Inferior parietal cortex (tissue), 1 donor: ENCODE measurements around the gene C1GALT1C1L.
A peak's percentile ranks its signal among the peaks of the same experiment; 100 is the strongest.
"Not testable (repeated sequence)": the region's sequence is repeated elsewhere in the genome, so short reads cannot be mapped to it uniquely, and the experiment has no call there.

ENCODE experiments used
- DNase-seq: peaks from one replicate; pipeline ENCODE4 v3.0.0-alpha.2; 2016; ENCODE audit errors: extremely low spot score

C1GALT1C1L gene

DNA sequence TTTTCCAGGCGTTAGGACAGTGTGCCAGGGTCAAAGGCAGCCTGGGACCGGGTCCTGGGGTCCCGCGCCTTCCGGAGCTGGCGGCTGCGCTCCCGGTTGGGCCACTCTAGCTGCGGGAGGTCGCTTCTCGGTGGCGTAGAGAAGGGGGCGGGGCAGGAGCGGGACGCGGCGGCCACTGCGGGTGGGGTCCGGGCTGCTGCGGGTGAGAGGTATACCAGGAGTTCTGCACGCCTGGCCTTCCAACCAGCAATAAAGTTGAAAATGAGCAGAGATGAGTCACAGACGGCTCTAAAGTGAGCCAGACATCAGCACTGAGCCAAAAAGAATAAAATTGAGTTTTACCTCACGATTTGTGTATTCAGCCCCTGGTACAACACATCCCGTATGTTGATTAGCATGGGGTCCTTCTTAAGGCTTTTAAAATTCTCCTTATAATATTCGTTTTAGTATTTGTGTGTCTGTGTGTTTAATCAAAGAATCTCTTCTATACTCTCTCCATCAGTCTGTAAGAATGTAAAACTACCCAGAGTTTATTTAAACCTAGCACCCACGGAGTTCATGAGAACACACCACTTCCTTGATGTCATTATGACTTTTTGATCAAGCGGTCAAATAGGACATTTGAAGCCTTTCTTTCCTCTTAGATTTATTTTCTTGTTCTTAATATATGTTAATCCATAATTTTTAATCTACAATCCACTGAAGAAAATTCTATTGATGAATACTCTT is at the start of gene C1GALT1C1L:
Gene C1GALT1C1L (minus strand): TSS at position 108 of the 729 bp plus-strand sequence. CDS start 107 bp downstream, at position 1.
- peak; percentile 5 for DNase-seq

DNA sequence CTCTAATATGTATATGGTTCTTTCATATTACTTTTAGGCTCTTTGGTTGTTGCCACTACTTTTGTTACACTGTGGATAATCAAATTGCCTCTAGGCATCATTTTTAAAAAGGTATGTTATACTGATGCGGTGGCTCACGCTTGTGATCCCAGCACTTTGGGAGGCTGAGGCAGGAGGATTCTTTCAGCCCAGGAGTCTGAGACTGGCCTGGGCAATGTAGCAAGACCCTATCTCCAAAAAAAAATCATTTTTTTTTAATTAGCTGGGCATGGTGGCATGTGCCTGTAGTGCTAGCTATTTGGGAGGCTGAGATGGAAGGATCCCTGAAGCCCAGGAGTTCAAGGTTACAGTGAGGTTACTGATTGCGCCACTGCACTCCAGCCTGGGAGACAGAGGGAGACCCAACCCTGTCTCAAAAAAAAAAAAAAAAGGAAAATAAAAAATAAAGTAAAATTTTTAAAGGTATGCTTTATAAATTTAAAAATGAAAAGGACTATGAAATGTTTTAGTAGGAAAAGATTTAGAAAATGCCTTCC is 49.5 kb upstream of the C1GALT1C1L start:
- DNase-seq: no peak

DNA sequence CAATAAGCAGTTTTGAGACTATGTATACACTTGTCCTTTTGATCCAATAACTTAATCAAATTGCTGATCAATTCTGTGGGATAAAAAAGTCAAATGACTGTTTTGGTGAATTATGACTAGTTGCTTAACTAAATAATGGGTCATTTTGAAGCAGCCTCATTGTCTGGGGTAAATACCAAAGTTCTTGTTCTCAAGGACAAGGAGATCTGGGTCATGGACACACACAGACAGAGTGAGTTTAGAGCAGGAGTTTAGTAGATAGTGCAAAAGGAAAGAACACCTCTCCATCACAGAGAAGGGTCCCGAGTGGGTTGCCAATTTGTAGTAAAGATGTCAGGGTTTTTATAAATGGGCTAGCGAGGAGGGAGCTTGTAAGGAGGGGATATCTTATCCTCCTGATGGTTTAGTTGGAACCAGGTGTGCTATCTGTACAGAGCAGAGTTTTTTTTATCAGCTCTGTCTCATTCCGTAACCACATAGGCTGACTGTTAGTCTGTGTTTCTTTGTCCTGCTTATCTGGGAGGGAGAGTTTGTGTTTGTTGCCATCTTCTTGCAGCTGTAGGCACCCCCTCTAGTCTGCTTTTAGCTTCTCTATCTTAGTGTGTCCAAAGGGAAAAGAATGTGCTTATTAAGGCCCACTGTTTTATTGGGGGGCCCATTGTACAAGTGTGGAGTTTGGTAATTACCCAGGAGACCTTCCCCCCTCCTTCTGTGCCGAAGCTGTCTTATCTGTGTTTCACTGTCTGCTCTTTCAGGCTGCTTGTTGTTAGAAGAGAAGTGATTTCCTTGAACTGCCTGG is 48.7 kb upstream of the C1GALT1C1L start:
- no peak for DNase-seq

DNA sequence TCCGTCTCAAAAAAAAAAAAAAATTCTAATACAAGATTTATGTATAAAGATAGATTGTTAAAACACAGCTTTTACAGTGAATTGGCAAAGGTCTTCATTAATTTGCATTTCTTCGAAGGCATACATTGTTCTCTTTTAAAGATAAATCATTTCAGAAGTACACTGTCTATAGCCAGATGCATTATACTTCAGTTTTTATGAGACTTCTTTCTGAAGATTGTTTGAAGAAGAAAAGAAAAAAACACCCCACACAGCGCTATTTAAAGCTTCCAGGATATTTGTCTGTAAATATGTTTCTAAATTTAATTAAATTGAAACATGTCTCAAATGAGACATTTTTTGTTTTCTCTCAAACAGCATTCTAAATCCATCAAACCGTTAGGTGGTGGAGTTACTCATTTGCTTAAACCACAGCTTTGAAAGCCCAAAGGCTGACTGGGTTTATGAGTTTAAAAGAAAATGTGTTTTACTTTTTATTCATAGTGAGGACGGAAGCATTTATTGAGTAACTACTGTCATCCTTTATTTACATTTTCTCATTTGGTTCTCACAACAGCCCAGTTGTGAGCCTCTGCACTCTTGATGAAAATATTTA is 42.4 kb upstream of the C1GALT1C1L start:
- DNase-seq: no peak

DNA sequence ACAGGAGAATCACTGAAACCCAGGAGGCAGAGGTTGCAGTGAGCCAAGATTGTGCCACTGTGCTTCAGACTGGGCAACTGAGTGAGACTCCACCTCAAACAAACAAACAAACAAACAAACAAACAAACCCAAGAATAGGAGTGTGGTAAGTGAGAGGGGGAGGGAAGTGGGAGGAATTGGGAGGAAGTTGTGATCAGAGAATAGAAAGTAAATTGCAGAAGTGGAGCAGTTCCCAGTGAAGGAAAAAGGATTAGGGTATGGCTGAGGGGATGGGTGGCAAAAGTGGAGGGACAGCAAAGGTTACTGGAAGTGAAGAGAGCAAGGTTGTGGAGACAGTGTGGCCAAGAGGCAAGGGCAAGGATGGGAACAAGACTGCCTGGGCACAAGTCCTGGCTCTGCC is 41.1 kb upstream of the C1GALT1C1L start:
- DNase-seq: no peak

DNA sequence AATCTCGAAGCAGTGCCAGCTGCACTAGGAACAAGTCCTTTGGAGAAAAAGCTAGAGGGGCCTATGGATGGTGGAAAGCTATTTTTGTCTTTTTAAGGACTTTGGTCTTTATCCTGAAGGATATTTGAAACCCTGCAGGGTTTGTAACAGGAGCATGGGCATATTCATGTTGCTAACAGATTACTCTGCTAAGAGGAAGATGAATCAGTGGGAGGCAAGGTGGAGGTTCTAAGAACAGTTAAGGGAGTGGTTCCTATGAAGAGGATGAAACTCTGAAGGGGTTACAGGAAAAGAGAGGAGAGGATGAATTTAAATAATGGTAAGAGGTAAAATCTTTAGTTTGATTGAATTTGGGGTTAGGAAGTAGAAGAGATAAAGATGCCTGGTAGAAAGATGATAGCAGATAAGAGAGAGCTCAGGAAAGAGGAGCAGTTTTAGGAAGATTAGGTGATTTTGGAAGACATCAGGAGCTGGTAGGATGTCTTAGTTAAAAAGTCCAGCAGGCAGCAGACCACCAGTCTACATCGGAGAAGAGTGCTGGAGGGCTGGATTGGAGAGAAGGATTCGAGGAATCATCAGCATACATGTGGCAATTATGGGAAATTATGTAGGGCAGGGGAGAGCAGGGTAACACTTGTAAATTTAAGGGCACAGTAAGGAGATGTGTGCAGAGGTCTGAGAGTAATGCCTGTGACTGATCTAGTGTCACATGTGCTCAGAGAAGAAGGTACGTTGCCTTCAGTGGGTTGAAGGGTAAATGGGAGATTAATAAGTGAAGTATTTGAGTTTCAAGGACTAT is 39.3 kb upstream of the C1GALT1C1L start:
- DNase-seq: no peak

DNA sequence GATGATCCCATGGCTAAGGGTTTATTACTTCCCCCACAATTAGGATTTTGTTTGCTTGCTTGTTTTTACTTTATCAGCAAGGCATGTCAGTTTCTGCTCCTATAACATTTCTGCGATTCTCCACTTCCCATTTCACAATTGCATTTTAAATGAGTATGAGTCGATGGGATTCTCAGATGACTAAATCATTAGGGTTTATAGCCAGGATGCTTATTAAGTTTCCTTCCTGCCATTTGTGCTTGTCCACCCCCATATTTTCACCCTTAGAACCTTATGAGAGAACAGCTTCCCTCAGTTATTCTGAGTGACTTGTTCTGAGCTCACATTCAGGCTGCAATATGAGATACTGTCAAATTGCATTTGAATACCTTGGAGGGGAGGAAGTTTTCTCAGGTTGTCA is 37.9 kb upstream of the C1GALT1C1L start:
- DNase-seq: no peak

DNA sequence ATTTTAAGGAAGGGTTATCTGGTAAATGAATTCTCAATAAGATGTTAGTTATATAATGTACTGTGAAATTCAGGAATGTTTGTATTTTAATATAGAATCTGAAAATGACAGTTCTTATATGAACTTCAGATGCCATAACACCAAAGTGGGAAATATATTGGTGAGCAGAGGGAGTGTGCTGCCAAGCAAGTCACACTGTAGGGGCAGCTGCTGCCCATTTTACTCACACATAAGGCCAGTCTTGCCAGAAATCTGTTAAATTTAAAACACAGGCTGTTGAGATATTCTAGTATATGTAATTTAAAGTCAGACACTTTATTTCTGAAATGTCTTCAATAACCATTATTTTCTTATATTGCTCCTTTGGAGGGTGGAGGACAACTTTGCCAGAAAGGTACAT is 34.6 kb upstream of the C1GALT1C1L start:
- DNase-seq: no peak

DNA sequence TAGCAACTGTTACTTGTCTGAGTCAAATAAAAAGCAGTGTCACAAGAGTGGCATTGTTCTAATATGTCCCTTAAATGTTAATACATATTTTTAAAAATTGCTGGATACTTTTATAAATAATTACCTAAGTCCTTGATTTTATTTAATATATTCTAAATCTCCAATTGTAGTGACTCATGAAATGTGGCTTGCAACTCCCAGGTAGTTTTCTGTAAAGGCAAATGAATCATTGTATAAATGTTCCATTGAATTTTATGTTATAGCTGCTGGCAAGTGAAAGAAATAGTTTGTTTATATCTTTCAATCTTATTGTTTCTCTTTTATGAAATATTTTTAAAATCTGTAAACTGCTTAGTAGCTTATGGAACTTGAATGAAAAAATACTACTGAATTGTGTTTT is 32.7 kb upstream of the C1GALT1C1L start:
- no peak for DNase-seq

DNA sequence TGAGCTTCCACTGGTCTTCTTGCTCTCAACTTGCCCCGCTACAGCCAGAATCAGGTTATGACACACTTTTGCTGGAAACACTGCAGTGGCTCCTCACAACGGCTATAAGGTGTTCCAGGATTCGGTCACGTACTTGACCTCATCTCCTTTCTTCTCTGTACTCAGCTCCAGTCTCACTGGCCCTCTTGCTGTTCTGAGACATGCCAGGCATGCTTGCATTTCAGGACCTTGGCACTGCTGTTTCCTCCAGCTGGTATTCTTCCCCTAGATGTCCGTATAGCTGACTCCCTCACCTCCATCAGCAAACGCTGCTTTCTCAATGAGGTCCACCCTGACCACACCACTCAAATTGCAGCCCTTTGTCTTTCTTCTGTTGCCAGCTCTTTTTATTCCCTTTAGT is 31.9 kb upstream of the C1GALT1C1L start:
- no peak for DNase-seq

DNA sequence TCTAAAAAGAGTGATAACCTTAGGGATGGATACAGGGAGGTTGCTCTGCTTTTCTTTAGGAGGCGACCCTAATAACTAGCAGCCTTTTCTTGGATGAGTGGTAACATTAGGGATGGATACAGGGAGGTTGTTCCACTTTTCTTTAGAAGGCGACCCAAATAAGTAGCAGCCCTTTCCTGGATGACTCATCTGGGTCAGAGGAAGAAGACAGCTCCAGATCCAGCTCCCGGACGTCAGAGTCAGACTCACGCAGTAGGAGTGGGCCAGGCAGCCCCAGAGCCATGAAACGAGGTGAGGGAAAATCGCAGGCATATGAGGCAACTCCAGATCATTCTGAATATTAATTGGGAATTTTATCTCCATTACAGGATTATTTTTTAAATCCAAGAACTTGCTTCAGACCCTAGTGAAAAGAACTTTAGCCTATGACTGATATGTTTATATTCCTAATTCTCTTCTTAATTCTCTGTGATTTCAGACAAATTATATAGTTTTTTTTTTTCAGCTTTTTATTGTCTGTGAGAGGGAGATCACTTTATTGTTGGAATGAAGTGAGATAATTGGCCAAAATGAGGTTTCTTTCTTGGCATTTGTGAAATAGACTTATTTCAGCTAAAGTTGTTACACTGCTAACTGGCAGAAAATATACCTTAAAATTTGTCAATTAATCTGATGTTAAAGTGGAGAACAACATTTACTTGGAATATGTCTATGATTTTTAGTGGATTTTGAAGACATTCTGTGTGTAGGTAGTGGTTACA is 31.2 kb upstream of the C1GALT1C1L start:
- peak; percentile 29 for DNase-seq

DNA sequence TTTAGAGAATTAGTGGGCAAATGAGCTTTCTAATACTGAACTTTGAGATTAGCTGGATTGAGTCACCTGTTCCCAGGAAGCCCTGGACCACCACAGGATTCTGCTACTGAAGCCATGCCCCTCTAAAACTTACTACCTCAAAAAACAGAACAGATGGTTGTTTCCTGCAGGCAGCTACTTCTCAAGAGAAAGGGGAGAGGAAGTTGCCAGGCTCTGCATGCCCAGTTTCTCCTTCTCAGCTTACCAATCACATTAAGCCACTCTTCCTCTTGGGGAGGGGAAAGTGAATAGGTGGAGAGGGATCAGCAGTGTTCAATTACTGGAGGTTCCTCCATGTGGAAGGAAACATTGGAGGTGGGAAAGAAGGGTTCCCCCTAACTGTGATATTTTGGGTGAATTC is 24.9 kb upstream of the C1GALT1C1L start:
- DNase-seq: no peak

DNA sequence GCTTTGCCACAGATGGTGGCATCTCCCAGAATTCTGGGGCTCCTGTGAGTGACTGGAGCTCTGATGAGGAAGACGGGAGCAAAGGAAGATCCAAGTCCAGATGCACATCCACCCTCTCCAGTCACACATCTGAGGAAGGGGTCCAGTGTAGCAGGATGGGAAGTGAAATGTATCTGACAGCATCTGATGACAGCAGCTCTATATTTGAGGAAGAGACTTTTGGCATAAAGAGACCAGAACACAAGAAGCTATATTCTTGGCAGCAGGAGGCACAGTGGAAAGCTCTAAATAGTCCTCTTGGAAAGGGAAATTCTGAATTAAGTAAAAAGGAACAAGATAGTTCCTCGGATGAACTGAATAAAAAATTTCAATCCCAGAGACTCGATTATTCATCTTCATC is 23.5 kb upstream of the C1GALT1C1L start:
- DNase-seq: peak; percentile 44

DNA sequence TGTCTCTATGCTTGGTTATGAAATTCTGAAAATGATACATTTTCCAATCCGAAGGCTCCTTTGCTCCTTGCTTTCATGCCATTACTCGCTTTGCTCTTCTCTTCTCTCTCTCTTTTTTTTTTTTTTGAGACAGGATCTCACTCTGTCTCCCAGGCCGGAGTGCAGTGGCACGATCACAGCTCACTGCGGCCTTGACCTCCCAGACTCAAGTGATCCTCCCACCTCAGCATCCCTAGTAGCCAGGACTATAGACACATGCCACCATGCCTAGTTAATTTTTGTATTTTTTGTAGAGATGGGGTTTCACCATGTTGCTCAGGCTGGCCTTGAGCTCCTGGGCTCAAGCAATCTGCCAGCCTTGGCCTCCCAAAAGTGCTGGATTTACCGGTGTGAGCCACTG is 21.9 kb upstream of the C1GALT1C1L start:
- DNase-seq: not testable (repeated sequence)

DNA sequence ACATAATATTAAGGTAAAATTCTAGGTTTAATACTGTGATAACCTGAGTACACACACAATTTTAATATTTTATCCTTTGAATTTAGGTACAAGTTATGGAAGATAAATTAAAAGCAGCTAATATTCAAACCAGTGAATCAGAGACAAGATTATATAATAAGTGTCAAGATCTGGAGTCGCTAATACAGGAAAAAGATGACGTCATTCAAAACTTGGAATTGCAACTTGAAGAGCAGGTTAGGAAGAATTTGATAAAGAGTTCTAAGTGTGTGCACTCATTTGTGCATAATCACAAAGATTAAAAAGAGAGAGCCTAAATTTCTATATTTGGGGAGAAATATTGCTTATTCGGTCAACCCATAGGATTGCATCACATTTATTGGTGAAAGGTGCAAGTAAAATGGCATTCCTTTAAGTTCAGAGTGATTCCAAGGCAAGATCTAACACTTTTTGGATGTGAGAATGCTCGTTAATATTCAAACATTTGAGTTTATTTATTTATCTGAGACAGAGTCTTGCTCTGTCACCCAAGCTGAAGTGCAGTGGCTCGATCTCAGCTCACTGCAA is 16.3 kb upstream of the C1GALT1C1L start:
- DNase-seq: no peak

DNA sequence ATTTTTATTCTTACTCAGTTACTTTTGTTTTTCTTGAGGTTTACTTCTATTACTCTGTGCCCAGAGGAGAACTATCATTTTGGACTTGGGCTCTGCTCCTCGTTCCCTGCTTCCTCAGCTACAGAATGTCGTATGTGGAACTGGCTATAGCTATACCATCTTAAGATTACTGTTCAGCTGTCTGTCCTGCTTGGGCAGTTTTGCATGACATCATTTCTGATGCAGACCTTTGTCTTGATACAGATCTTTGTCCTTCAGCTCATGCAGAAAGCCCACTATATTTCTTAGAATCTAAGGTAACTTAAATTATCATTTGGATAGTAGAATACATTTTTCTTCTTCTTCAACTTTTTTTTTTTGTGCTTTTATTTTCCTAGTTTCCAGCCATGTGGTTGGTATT is 13.8 kb upstream of the C1GALT1C1L start:
- no peak for DNase-seq

DNA sequence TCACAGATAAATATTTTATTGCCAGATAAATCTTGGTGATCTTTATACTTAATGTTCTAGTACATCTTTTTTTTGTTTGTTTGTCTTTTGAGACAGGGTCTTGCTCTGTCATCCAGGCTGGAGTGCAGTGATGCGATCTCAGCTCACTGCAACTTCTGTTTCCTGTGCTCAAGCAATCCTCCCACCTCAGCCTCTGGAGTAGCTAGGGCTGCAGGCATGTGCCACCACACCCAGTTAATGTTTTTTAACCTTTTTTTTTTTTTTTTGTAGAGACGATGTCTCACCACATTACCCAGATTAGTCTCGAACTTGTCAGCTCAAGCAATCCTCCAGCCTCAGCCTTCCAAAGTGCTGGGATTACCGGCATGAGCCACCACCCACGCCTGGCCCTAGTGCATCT is 9.1 kb upstream of the C1GALT1C1L start:
- DNase-seq: no peak

DNA sequence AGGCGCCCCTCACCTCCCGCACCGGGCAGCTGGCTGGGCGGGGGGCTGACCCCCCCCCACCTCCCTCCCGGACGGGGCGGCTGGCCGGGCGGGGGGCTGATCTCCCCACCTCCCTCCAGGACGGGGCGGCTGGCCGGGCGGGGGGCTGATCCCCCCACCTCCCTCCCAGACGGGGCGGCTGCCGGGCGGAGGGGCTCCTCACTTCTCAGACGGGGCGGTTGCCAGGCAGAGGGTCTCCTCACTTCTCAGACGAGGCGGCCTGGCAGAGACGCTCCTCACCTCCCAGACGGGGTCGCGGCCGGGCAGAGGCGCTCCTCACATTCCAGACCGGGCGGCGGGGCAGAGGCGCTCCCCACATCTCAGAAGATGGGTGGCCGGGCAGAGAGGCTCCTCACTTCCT is 1.6 kb upstream of the C1GALT1C1L start:
- not testable (repeated sequence) for DNase-seq

DNA sequence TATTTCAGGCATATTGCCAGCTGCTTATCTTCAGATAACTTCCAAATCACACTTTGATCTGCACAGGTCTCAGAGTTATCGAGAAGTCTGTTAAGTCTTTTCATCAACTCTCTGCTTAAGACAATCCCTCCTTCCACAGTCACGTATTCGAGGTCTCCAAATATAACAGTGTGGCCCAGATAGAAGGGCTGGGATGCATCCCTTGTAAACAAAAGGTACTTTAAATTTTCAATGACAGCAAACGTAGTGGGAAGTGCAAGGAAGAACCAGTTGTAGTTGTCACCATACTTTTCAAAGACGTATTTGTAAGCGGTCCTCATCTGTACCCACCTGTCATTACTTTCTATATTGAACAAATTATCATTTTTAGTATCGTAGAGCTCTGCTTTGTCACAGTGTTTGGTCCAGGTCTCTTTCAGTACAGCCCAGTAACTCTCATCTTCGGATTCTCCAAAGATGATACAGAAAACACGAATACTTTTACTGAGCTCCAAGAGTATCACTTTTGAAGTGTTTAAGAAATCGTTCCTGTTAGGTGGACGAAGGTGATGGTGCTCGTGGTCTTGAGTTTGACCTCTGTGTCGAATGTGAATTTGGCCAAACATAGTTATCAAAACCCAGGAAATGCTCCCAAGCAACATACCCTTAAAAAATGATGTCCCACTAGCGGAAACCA is 445 bp downstream of the C1GALT1C1L start:
- DNase-seq: peak; percentile 8

DNA sequence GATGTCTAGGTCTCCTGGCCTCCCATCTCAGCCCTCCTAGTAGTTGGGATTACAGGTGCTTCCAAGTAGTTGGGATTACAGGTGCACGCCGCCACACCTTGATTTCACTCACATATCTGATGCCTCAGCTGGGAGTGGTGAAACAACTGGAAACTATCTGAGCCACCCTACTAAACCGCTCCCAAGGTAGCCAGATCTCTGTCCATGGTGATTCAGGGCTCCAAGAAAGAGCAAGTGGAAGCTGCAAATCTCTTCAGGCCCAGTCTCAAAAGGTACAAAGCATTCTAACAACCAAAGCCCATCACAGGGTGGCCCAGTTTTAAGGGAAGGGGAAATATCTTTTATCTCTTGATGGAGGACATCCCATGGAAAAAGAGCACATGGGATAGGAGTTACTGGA is 19.0 kb downstream of the C1GALT1C1L start:
- DNase-seq: no peak
